GM18517 (cell line): ENCODE measurements around the gene VSNL1.

Experiments
- ATAC-seq: cut with Tn5 transposase; IDR thresholded peaks from one replicate; pipeline ENCODE4 v1.9.1; 2021; ENCODE audit warnings: mild to moderate bottlenecking, moderate library complexity; ENCODE audit not compliant: unreplicated experiment

VSNL1 gene

GRCh38 chr2:17610521-17610920 lies 70.0 kb downstream of the VSNL1 start:
- ATAC-seq: no peak

- no peak for ATAC-seq
Measured at GRCh38 chr2:17611036-17611435, 70.5 kb downstream of the VSNL1 start.

- ATAC-seq: no peak
Measured at GRCh38 chr2:17614174-17614930, 73.9 kb downstream of the VSNL1 start.

- ATAC-seq: no peak
Measured at GRCh38 chr2:17615147-17615546, 74.7 kb downstream of the VSNL1 start.

- no peak for ATAC-seq
Measured at GRCh38 chr2:17615728-17616351, 75.3 kb downstream of the VSNL1 start.

- ATAC-seq: no peak
Measured at GRCh38 chr2:17616405-17616804, 75.9 kb downstream of the VSNL1 start.

GRCh38 chr2:17617516-17617915 lies 77.0 kb downstream of the VSNL1 start:
- ATAC-seq: no peak

GRCh38 chr2:17617955-17618354 lies 77.5 kb downstream of the VSNL1 start:
- ATAC-seq: no peak

- ATAC-seq: no peak
Measured at GRCh38 chr2:17620280-17620679, 79.8 kb downstream of the VSNL1 start.

GRCh38 chr2:17620841-17621240 lies 80.3 kb downstream of the VSNL1 start:
- no peak for ATAC-seq

GRCh38 chr2:17621781-17622180 lies 81.3 kb downstream of the VSNL1 start:
- no peak for ATAC-seq

- no peak for ATAC-seq
Measured at GRCh38 chr2:17625446-17625845, 85.0 kb downstream of the VSNL1 start.

GRCh38 chr2:17626986-17627385 lies 86.5 kb downstream of the VSNL1 start:
- no peak for ATAC-seq

GRCh38 chr2:17627434-17627833 lies 86.9 kb downstream of the VSNL1 start:
- no peak for ATAC-seq

GRCh38 chr2:17628349-17629261 lies 88.1 kb downstream of the VSNL1 start:
- no peak for ATAC-seq

- no peak for ATAC-seq
Measured at GRCh38 chr2:17630089-17630488, 89.6 kb downstream of the VSNL1 start.

GRCh38 chr2:17634997-17635396 lies 94.5 kb downstream of the VSNL1 start:
- no peak for ATAC-seq

- ATAC-seq: no peak
Measured at GRCh38 chr2:17636257-17636656, 95.8 kb downstream of the VSNL1 start.

GRCh38 chr2:17637131-17637906 lies 96.8 kb downstream of the VSNL1 start:
- no peak for ATAC-seq

GRCh38 chr2:17638196-17638743 lies 97.8 kb downstream of the VSNL1 start:
- ATAC-seq: no peak

- no peak for ATAC-seq
Measured at GRCh38 chr2:17640406-17640805, 99.9 kb downstream of the VSNL1 start.
